ENCODE data around the gene PRDM16.

GRCh38 chr1:3263790-3264189 lies 194.8 kb downstream of the PRDM16 start:
- TF ChIP-seq CTCF (IDR thresholded peaks at IDR 0.05) (no peak), POLR2A (IDR thresholded peaks at IDR 0.05) (no peak)

All from testis (tissue), 2 donors.